Endothelial cell of hepatic sinusoid (primary cell): ENCODE measurements around the gene NRXN3.

Source experiments
- in situ Hi-C: cut with HindIII; loops from 2 replicates; pipeline ENCODE4 v1.10.0; 2017; ENCODE audit warnings: low sequenced_read_pairs

The NRXN3 gene

DNA sequence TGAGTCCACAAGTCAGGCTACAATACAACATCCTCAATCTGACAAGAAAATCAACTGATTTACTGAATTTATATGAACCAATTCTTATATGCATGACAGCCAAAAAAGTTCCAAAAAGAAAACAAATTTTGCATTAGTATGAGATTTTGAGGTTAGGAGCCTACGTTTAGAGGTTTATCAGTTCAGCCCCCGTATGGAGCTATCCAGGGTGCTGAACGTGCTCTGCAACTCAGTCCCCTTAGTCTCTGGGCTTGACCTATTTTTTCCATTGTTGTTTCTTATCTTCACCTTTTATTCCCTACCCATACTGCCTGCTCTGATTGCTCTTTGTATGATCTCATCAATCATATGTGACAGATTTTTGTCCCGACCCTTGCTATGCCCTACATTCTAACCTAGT, 693.0 kb downstream of the NRXN3 start:
- in situ Hi-C loops: no loop called here

DNA sequence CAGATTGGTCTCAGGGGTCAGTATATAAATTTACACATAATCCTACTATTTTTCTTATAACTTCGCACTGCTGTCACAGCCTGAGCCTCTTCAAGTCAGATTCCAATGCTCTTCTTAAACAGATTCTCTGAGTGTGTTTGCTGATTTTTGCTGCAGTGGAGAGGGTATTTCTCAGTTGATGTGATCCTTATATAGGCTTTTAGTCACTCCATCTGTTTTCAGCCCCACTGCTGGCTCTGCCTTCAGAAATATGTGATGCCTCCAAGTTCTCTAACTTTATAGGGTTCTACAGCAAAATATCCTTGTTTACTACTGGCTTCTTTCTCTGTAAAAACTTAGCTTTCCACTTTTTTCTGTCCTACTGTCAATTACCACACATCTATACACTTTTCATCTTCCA, 702.7 kb downstream of the NRXN3 start:
- in situ Hi-C loops: no loop called here

DNA sequence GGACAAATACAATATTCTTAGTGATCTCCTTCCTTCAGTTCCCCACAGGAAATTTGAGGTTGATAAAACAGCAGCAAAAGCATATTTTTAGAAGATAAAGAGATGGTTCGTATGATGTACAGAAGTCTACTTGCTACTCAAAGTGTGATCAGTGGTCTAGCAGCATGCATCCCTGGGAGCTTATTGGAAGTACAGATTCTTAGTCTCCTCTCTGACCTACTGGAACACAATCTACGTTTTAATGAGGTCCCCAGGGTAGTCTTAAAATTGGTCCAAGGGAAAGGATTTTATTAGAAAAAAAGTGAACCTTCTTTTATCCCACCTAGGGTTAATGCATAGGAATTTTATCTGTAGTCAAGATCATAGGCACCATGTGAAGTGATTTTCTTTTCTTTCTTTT, 703.4 kb downstream of the NRXN3 start:
- in situ Hi-C loops: no loop called here

DNA sequence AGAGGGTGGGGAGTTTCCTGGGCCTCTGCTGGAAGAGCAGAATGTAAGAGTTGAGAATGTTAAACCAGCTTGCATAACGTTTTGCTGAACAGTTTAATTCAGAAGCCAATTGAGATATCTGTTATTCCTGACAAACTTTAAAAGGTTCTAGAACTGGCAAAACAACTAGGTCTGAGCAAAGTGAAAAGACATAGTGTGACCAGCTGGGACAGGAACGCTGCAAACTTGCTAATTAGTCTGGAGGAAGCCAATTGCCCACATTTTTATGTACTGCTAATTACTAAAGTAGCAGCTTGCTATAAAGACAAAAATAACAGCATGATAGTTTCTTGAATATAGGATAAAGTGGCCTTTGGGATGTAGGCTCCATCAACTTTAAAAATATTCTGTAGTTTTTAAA, 704.9 kb downstream of the NRXN3 start:
- in situ Hi-C loops: no loop called here

DNA sequence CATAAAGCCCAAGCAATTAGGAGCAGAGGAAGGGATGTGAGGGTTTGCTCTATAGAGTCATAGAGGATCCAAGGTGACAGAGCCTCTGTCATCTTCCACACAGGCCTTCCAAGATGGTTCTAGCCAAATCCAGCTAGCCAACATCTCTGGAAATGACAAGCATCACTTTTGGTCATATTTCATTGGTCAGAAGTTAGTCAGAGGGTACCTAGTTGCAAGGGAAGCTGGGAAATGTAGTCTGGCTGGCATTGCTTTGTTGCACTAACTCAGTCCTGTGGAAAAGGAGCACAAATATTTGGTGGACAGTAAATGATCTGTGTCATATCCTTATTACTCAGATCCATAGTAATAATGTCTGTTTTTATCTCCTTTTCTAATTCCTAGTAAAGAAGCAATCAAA, 715.7 kb downstream of the NRXN3 start:
- in situ Hi-C loops: no loop called here

DNA sequence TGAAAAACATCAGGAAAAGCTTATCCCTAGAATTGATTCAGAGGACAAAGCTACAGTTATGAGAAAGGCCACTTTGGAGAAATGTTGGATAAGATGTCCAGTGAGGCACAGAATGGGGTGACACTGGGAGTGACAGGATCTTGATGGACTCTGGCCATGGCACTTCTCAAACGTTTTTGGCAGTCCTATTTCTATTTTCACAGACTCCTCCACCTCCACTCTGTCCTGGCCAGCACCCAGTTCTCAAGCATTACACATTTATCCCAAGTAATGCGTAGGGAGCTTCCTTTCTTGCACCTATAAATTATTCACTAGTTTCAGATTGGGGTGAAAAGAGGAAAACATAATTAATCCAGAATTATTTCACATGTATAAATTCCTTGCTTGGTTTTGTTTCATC, 727.3 kb downstream of the NRXN3 start:
- in situ Hi-C loops: no loop called here

DNA sequence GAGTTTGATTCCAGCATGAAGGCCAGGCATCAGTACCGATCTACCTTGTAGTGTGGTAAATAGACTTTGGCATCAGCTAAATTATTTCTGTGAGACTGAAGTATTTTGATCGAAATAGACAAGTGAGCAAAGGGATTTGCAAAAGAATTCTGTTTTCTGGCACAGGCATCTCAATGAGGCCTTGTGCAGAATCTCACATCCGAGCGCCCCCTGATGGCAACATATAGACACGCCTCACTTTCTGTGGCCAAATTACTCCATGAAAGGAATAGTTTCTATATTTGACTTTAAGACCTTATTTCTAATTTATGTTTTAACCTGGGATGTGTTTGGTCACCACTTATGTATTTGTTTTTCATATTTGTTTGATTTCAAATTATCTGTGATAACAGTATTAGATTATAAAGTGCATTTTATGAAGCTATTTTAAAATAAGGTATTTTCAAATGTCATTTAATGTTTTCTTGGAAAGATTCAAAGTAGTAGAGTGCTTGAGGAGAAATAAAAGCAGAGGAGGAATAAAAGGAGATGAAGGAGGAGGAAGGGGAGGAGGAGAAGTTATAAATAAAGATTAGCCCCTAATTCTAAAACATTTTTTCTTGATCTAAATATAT, 731.9 kb downstream of the NRXN3 start:
- in situ Hi-C loops: no loop called here

DNA sequence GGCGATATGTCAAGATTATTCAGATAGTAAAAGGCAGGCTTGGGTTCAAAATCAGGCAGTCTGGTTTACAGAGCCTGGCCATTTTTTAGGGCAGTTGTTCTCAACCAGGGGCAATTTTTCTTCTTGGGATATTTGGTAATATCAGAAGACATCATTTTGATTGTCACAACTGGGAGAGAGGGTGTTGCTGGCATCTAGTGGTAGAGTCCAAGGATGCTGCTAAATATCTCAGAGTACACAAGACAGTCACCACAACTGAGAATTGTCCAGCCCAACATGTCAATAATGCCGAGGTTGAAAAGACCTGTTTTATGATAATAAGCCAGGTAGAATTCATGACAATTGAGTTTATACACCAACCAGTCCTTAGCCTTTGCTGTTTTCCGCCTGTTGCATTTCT, 733.9 kb downstream of the NRXN3 start:
- in situ Hi-C loops: no loop called here

DNA sequence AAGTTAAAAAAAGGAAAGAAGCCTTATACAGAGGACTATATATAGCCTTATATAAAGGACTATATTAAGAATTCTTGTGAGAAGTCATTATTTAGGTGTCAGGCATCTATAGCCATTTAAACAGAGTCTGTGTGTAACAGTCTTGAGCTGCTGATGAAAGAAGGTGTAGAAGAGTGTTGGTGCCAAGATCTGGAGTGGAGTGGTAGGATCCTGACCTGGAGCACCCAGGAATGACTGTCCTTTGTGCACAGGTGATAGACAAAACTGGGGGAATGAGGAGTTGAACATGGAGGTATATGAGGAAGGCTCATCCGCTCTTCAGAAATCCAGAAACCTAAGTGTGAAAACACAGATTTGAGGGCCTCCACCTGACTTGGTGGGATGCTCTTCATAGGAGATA, 747.3 kb downstream of the NRXN3 start:
- in situ Hi-C loops: no loop called here

DNA sequence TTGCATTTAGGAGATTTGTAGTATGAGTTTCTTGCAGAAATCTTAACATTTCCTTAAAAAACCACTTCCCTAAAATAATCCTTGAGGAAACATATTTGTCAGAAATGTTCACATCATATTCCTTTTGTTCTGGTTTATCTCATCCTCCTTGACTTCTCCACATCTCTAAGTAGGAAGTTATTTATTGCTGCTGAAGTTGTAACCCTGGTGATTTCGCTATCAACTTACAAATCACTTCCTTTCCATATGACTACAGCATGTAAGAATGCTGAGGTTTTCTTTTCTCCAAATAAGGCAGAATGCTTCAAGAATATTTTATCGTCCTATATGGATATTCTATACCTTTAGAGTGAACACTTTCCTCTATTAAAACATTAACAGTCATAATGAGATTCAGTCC, 751.7 kb downstream of the NRXN3 start:
- in situ Hi-C loops: no loop called here

DNA sequence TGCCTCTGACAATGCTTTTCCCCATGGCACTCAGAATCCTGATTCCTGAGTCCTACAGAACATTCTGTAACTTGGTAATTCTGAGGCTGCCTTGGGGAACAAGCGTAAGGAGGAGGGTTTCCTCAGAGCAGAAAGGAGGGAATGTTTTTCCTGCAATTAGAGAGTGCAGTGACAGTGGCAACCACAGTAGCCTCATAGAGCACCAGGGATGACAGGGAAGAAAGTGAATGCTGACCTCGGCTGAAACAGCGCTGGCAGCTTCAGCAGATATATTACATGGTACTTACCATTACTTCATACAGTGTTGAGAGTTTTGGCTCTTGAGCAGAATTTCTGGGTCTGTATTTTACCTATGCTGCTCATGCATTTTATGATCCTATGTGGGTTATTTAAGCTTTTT, 757.1 kb downstream of the NRXN3 start:
- in situ Hi-C loops: no loop called here

DNA sequence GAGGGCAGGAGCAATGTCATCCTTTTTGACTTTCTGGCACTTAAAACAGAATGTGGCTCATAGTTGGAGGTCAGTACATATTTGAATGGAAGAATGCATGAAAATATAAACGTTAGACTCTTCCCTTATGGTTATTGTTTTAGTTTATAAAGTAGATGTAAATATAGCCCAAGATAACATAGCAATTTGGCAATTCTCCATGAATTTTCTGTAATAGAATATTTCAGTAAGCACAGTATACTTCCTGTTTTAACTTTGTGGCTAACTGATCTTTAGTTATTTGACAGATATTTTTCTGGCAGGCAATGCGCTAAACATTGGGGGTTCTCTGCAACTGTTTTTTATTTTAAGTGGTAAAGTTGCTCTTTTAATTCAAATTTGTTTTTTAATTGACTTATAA, 763.0 kb downstream of the NRXN3 start:
- in situ Hi-C loops: no loop called here

DNA sequence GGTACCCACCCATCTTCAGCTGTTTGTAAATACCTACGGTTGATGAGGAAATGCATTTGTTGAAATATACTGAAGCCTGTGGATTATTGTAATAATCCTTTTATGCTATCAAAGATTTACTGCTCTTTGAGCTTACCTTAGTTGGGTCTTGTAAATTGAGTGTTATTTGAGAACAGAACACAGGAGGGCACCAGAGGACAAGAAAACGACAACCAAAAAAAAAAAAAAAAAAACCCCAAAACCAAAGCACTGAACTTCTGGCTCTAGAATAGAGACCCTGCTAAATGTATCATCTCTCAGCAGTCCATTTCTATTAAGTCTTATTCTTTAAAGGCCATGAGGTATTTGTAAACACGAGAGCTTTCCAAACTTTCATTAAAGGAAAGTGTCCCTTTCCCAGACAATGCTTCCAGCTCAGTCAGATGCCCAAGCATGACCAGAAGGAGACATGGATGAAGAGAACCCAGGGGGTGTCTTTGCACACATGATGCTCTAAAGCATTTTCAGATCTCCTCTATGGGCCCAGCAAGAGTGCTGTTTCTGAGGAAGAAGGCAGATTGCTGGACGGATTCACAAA, 763.9 kb downstream of the NRXN3 start:
- in situ Hi-C loops: no loop called here

DNA sequence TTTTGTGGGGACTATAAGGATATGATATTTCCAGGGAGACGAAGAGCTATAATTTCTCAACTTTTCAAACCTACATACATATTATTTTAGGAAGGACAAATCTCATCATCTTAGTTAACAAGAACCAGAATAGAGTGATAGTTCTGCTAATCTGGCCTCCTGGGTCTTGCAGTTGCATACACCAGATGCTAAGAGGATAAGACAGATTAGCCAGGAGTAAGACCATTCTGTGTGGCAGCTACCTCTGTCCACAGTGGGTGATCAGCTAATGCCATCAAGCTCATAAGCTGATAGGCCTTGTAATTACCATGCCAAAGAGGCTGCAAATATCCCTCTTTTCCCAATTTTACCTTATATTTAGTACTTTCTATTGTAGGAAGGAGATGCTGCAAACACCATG, 776.8 kb downstream of the NRXN3 start:
- in situ Hi-C loops: no loop called here

DNA sequence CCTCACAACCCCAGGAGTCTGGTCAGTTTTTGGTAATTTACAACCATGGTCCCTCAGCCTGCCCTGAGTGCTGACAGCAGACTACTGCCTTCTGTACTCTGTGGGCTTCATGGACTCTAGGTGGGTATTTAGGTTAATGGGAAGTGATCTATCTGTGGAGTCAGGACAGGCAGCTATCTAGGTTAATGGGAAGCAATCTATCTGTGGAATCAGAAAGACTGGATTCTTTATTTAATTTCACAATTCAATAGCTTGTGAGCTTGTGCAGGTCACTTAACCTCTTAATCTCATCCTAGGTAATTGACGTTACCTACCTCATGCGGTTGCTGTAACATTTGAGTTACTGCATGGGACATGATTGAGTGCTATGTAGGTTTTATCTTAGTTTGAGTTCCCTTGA, 777.5 kb downstream of the NRXN3 start:
- in situ Hi-C loops: no loop called here

DNA sequence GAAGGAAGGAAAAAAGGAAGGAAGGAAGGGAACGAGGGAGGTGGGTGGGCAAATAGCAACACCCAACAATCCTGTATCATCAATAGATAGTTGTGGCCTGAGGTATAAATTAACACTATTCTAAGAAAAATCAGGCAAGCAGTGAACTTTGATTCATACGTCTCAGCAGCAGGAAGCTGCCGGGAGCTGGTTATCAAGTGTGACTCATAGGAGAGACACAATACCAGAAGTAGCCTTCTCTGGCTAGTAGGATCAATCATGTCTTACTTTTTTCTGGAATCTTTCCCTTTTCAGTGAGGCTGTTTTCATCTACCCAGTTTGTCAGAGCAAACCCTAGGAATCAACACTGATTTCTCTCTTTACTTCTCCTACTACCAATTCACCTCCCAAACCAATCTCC, 780.5 kb downstream of the NRXN3 start:
- in situ Hi-C loops: no loop called here

DNA sequence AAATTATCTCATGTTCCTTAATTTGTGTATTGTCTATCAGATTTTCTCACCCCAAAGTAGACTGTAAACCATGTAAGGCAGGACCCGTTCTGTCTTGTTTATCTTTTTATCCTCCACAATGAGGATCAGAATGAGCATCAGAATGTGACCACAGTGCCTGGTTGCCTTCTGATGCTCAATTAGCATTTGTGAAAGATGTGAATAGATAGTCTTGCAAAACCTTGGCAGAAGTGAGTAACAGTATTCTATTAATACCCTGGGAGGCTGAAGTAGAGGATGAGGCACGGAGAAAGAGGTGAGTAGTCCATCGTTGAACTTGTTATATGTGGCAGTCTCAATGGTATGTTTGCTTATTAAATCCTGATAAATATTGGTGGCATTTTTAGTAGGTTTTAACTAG, 781.4 kb downstream of the NRXN3 start:
- in situ Hi-C loops: no loop called here

DNA sequence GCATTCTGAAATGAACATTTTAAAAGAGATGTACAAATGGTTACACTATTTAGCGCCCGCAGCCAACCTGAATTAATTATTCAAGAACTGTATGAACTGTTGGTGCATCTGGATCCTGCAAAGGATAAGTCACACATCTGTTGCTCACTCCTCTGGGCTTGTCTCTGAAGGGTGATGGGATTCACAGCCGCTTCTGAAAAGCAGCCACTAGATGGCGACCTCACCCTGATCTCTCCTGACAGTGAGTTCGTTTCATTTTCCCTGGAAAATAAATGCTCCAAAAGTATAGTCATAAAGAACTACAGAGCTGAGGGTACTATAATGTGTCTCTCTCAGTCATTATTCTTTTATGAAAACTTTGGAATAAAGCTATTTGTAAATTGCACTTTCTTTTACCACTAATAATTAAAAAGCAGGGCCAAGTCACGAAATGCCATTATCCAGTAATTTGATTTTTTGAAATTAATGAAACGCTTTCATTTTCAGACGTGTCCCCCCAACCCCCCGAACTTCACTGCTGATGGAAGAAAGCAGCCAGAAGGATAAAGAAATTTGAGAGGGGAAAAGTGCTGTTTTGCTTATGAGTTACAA, 789.6 kb downstream of the NRXN3 start:
- in situ Hi-C loops: no loop called here

DNA sequence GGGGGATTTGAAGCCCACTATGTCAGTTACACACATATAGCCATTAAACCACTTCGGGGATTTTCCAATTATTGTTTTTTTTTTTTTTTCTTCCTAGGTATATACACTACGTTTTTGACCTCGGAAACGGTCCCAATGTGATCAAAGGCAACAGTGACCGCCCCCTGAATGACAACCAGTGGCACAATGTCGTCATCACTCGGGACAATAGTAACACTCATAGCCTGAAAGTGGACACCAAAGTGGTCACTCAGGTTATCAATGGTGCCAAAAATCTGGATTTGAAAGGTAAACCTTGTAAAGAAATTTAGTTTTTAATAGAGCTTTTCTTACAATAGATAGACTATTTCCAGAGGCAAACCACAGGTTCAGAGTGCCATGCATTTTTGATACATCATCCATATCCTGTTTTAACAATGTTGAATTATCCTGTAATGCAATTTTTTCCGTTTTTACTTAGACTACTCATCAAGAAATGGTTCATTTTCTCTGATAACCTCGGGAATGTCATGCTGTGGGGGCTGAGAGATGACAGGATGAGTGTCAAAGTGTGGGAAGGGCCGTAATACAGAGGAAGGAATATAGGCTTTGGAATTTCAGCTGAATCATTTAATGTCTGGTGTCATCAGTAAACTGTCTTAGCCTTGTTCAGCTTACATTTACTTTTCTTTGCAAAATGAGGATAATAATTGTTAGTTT, 797.1 kb downstream of the NRXN3 start:
- in situ Hi-C loops: no loop called here

DNA sequence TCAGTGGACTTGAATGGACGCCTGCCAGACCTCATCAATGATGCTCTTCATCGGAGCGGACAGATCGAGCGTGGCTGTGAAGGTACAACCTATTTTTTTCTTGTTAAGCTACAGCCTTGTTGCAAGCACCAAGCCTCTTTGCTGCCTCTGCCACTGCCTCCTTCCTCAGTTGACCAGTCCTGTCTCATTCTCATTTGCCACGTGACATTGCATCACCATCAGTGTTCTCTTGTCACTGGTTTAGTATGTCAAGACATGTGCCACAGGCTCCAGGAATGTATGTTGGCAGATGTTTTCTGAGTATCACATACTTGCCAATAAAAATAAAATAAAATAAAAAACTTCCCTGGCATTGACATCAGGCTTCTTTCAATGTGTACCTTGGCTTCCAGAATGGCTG, 798.1 kb downstream of the NRXN3 start:
- in situ Hi-C loops: no loop called here

DNA sequence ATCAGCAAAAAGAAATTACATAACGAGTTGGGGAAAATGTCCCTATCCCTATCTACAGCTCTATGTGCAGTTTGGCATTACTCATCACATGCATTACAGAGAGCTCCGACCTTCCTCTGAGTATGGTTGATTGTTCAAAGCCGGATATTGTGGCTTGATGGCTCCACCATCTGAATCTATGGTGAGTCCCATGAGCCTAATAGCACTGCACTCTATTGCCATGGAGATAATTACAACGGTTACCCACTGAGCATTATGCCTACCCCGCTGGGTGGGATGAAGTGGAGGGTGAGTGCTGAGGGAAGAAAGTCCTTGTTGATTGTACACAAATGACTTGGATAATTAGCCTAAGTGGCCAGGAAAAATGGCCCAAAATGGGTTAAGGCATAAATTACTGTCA, 800.5 kb downstream of the NRXN3 start:
- in situ Hi-C loops: no loop called here

DNA sequence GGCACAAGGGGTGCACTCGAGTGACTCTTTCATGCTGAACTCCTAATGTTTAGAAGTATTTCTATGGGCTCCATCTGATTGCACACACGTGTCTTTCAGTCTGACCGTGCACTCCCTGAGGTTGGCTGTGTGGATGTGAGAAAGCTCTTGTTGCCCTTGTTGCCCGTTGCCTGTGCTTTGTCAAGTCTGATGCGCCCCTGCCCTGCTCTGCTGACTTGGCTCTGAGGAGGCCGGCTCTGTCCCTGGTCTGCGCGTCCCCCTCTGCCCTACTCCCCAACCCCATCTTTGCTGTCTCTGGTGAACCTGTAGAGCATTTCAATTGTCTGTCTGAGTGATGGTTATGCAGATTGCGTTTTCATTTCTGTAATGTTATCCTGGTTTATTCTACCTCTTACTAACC, 802.3 kb downstream of the NRXN3 start:
- in situ Hi-C loops: no loop called here
